Trophoblast cell (in vitro differentiated cells and primary cell): ENCODE measurements around the gene HADHB.
"Not testable (repeated sequence)": the region's sequence is repeated elsewhere in the genome, so short reads cannot be mapped to it uniquely, and the experiment has no call there.

Experiments used
- DNase-seq, 2 donors: peaks; one replicate each; pipeline ENCODE4 v3.0.0-alpha.2; 2016
- H2AFZ ChIP-seq: 2 replicates; pipeline ENCODE4 v1.6.1; 2013; ENCODE audit warnings: low read length, moderate library complexity, mild to moderate bottlenecking; ENCODE audit not compliant: insufficient read depth, poor library complexity
- H2AK5ac ChIP-seq: 2 replicates; pipeline ENCODE4 v1.6.1; 2013; ENCODE audit warnings: mild to moderate bottlenecking, low read length
- H2BK120ac ChIP-seq: 2 replicates; pipeline ENCODE4 v1.6.1; 2013; ENCODE audit warnings: low read length, mild to moderate bottlenecking, moderate library complexity; ENCODE audit not compliant: insufficient read depth, poor library complexity
- H2BK12ac ChIP-seq: 2 replicates; pipeline ENCODE4 v1.6.1; 2013; ENCODE audit warnings: mild to moderate bottlenecking, low read length, moderate library complexity
- H2BK5ac ChIP-seq: 2 replicates; pipeline ENCODE4 v1.6.1; 2013; ENCODE audit warnings: low read length, low read depth, moderate library complexity, mild to moderate bottlenecking; ENCODE audit not compliant: poor library complexity
- H3K14ac ChIP-seq: 2 replicates; pipeline ENCODE4 v1.6.1; 2013; ENCODE audit warnings: mild to moderate bottlenecking, low read length
- H3K18ac ChIP-seq: 2 replicates; pipeline ENCODE4 v1.6.1; 2013; ENCODE audit warnings: mild to moderate bottlenecking, low read length
- H3K23ac ChIP-seq: 2 replicates; pipeline ENCODE4 v1.6.1; 2013; ENCODE audit warnings: low read length
- H3K27ac ChIP-seq: 2 replicates; pipeline ENCODE4 v1.5.1; 2013; ENCODE audit warnings: low read depth, mild to moderate bottlenecking, inconsistent platforms, low read length, moderate library complexity
- H3K27me3 ChIP-seq: 2 replicates; pipeline ENCODE4 v1.6.1; 2013; ENCODE audit warnings: inconsistent platforms, mild to moderate bottlenecking, low read length, moderate library complexity; ENCODE audit not compliant: insufficient read depth
- H3K36me3 ChIP-seq, 2 experiments: 1 replicate in 1 of 2; 2 replicates in 1 of 2; pipeline ENCODE4 v1.6.1; 2013; ENCODE audit warnings: low read length in 2 of 2, mild to moderate bottlenecking in 2 of 2, moderate library complexity in 1 of 2; ENCODE audit not compliant: insufficient read depth in 2 of 2, control insufficient read depth in 1 of 2
- H3K4ac ChIP-seq: 2 replicates; pipeline ENCODE4 v1.6.1; 2013; ENCODE audit warnings: low read depth, mild to moderate bottlenecking, low read length, moderate library complexity
- H3K4me1 ChIP-seq, 2 experiments: 1 replicate in 1 of 2; 2 replicates in 1 of 2; pipeline ENCODE4 v1.6.1; 2013; ENCODE audit warnings: low read length in 2 of 2, mild to moderate bottlenecking in 2 of 2, moderate library complexity in 1 of 2; ENCODE audit not compliant: insufficient read depth in 2 of 2, control insufficient read depth in 1 of 2
- H3K4me2 ChIP-seq: 2 replicates; pipeline ENCODE4 v1.6.1; 2013; ENCODE audit warnings: inconsistent platforms, mild to moderate bottlenecking, low read length, moderate library complexity
- H3K4me3 ChIP-seq: 2 replicates; pipeline ENCODE4 v1.5.1; 2013; ENCODE audit warnings: mild to moderate bottlenecking, low read depth, low read length, inconsistent platforms
- H3K79me1 ChIP-seq: one replicate; pipeline ENCODE4 v1.6.1; 2013; ENCODE audit warnings: low read length
- H3K79me2 ChIP-seq: 2 replicates; pipeline ENCODE4 v1.6.1; 2013; ENCODE audit warnings: low read length, mild to moderate bottlenecking; ENCODE audit not compliant: control insufficient read depth, insufficient read depth, poor library complexity
- H3K9ac ChIP-seq: 2 replicates; pipeline ENCODE4 v1.6.1; 2013; ENCODE audit warnings: mild to moderate bottlenecking, low read length
- H3K9me3 ChIP-seq: 2 replicates; pipeline ENCODE4 v1.6.1; 2013; ENCODE audit warnings: low read depth, mild to moderate bottlenecking, control low read depth, inconsistent platforms, low read length; ENCODE audit not compliant: insufficient read depth
- H4K12ac ChIP-seq: 2 replicates; pipeline ENCODE4 v1.6.1; 2013; ENCODE audit warnings: low read depth, mild to moderate bottlenecking, low read length, moderate library complexity
- H4K8ac ChIP-seq: 2 replicates; pipeline ENCODE4 v1.6.1; 2013; ENCODE audit warnings: low read depth, mild to moderate bottlenecking, low read length, moderate library complexity
- H4K91ac ChIP-seq: one replicate; pipeline ENCODE4 v1.6.1; 2013; ENCODE audit warnings: low read depth, mild to moderate bottlenecking, low read length, moderate library complexity
- WGBS: extraction: QIAGEN DNeasy Blood & Tissue Kit; methylation state at CpG from one replicate; pipeline ENCODE4 v1.1.7; 2013; ENCODE audit warnings: missing lambda C conversion rate; ENCODE audit not compliant: insufficient read length, insufficient coverage; ENCODE audit errors: extremely low coverage; 5-methylcytosine and 5-hydroxymethylcytosine counted together

Gene HADHB

GRCh38 chr2:26251893-26252292 is 7.2 kb downstream of the HADHB start:
- H3K27me3 ChIP-seq, result no peaks in the 10 kb centered on the region
- WGBS, result no CpG with 5 or more reads among the region's 3 CpGs
- H2BK5ac ChIP-seq, result no peak overlapping the region

GRCh38 chr2:26255759-26256384 is 11.1 kb downstream of the HADHB start:
- no peak overlapping the region for H3K4me2 ChIP-seq
- H2AFZ ChIP-seq, result no peak overlapping the region
- H3K4ac ChIP-seq, result no peak overlapping the region
- H3K4me3 ChIP-seq, result no peak overlapping the region
- H3K27ac ChIP-seq, result no peak overlapping the region
- H4K12ac ChIP-seq, result no peak overlapping the region
- no peaks in the 10 kb centered on the region for H3K27me3 ChIP-seq
- H2BK5ac ChIP-seq, result no peak overlapping the region
- no peak overlapping the region for H3K9ac ChIP-seq
- H3K18ac ChIP-seq, result no peak overlapping the region
- no peak overlapping the region for H3K23ac ChIP-seq
- no peaks in the 10 kb centered on the region for H3K79me1 ChIP-seq
- no peak overlapping the region for H2BK12ac ChIP-seq
- peaks cover 6% of the 10 kb centered on the region for H3K9me3 ChIP-seq
- H4K8ac ChIP-seq, result no peak overlapping the region
- H3K4me1 ChIP-seq, result no peaks in the 10 kb centered on the region
- no peaks in the 10 kb centered on the region for H3K79me2 ChIP-seq
- no CpG with 5 or more reads among the region's 3 CpGs for WGBS
- no peak overlapping the region for H3K14ac ChIP-seq
- H2BK120ac ChIP-seq, result no peak overlapping the region
- H4K91ac ChIP-seq, result no peak overlapping the region
- DNase-seq, result no peak
- peaks cover 7 to 10% of the 10 kb centered on the region in 2 experiments for H3K36me3 ChIP-seq
- no peak overlapping the region for H2AK5ac ChIP-seq

More at GRCh38 chr2:26251893-26252292, 7.2 kb downstream of the HADHB start:
- H2AFZ ChIP-seq, result no peak overlapping the region
- H3K4me2 ChIP-seq, result no peak overlapping the region
- no peak overlapping the region for H3K18ac ChIP-seq
- no peak overlapping the region for H4K8ac ChIP-seq
- no peak overlapping the region for H3K14ac ChIP-seq
- no peak overlapping the region for H2BK12ac ChIP-seq
- no peak overlapping the region for H3K23ac ChIP-seq
- no peaks in the 10 kb centered on the region for H3K79me1 ChIP-seq
- H3K4me3 ChIP-seq, result no peak overlapping the region
- no peak overlapping the region for H4K12ac ChIP-seq
- H2AK5ac ChIP-seq, result no peak overlapping the region
- no peaks in the 10 kb centered on the region for H3K36me3 ChIP-seq
- H4K91ac ChIP-seq, result no peak overlapping the region
- no peaks in the 10 kb centered on the region for H3K79me2 ChIP-seq
- no peaks in the 10 kb centered on the region for H3K4me1 ChIP-seq
- H3K9ac ChIP-seq, result no peak overlapping the region
- no peak for DNase-seq
- no peak overlapping the region for H3K4ac ChIP-seq
- no peaks in the 10 kb centered on the region for H3K9me3 ChIP-seq
- H3K27ac ChIP-seq, result no peak overlapping the region
- no peak overlapping the region for H2BK120ac ChIP-seq

- not testable (repeated sequence) for H2BK12ac ChIP-seq, H3K79me2 ChIP-seq, H3K4me1 ChIP-seq, H2BK120ac ChIP-seq, H3K23ac ChIP-seq, H3K9ac ChIP-seq, H3K27ac ChIP-seq, H2AK5ac ChIP-seq, H4K8ac ChIP-seq, H3K9me3 ChIP-seq, H4K12ac ChIP-seq, H3K18ac ChIP-seq, H3K4ac ChIP-seq, H3K27me3 ChIP-seq, H4K91ac ChIP-seq, H3K4me3 ChIP-seq, H3K4me2 ChIP-seq, H3K14ac ChIP-seq, H2BK5ac ChIP-seq, H3K79me1 ChIP-seq, H2AFZ ChIP-seq
- H3K36me3 ChIP-seq, result peaks cover 7 to 10% of the 10 kb centered on the region in 2 experiments
- WGBS, result no CpG with 5 or more reads among the region's 8 CpGs
- DNase-seq, result peak in 1 of 2 donors; percentile 6
Observed at GRCh38 chr2:26258836-26259235, 14.1 kb downstream of the HADHB start.

GRCh38 chr2:26268213-26268612 is 23.5 kb downstream of the HADHB start:
- Histone ChIP-seq H2BK120ac (no peak overlapping the region), H3K18ac (no peak overlapping the region), H3K9ac (no peak overlapping the region), H2BK5ac (no peak overlapping the region), H3K4me2 (no peak overlapping the region), H2BK12ac (no peak overlapping the region), H2AFZ (no peak overlapping the region), H4K12ac (no peak overlapping the region), H3K14ac (no peak overlapping the region), H3K4ac (no peak overlapping the region), H3K79me2 (no peaks in the 10 kb centered on the region), H3K4me1 (no peaks in the 10 kb centered on the region), H3K23ac (no peak overlapping the region), H3K9me3 (no peaks in the 10 kb centered on the region), H4K91ac (no peak overlapping the region), H3K27me3 (no peaks in the 10 kb centered on the region), H3K79me1 (no peaks in the 10 kb centered on the region), H3K4me3 (no peak overlapping the region), H2AK5ac (no peak overlapping the region), H3K36me3 (peaks cover 4% of the 10 kb centered on the region in 2 experiments), H4K8ac (no peak overlapping the region), H3K27ac (no peak overlapping the region)
- no CpG with 5 or more reads among the region's 4 CpGs for WGBS
- peak in 1 of 2 donors; percentile 45 for DNase-seq
